Subcutaneous adipose tissue (tissue), 4 donors: ENCODE data around the gene PPIF. TPM values are rescaled to one million over a fixed set of nuclear protein-coding genes. Genes with fewer than 3 reads are reported as not detected.

Experiments
- total RNA-seq, 4 donors: library from RNA; depleted of rRNA; stranded (reverse); fragments of >200 nt; gene quantifications; one replicate each; pipeline ENCODE4 v1.1.0, GENCODE V29; 2016
- TF ChIP-seq, protein P1 (sequence below): fragments of 450-650 bp; IDR thresholded peaks from one replicate; pipeline ENCODE4 v1.5.1; 2016; ENCODE audit warnings: low read depth, mild to moderate bottlenecking, control low read depth, antibody characterized with exemption, moderate library complexity

The PPIF gene
- total RNA-seq, 4 donors from 2014 or later: 13.0 to 55.2 (median 29.8) TPM

- TF ChIP-seq, protein P1, sequence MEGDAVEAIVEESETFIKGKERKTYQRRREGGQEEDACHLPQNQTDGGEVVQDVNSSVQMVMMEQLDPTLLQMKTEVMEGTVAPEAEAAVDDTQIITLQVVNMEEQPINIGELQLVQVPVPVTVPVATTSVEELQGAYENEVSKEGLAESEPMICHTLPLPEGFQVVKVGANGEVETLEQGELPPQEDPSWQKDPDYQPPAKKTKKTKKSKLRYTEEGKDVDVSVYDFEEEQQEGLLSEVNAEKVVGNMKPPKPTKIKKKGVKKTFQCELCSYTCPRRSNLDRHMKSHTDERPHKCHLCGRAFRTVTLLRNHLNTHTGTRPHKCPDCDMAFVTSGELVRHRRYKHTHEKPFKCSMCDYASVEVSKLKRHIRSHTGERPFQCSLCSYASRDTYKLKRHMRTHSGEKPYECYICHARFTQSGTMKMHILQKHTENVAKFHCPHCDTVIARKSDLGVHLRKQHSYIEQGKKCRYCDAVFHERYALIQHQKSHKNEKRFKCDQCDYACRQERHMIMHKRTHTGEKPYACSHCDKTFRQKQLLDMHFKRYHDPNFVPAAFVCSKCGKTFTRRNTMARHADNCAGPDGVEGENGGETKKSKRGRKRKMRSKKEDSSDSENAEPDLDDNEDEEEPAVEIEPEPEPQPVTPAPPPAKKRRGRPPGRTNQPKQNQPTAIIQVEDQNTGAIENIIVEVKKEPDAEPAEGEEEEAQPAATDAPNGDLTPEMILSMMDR: no peak
Observed at GRCh38 chr10:79402951-79403350, 55.7 kb downstream of the PPIF start.

GRCh38 chr10:79403441-79404230, 56.4 kb downstream of the PPIF start:
- TF ChIP-seq, protein P1: no peak

DNA sequence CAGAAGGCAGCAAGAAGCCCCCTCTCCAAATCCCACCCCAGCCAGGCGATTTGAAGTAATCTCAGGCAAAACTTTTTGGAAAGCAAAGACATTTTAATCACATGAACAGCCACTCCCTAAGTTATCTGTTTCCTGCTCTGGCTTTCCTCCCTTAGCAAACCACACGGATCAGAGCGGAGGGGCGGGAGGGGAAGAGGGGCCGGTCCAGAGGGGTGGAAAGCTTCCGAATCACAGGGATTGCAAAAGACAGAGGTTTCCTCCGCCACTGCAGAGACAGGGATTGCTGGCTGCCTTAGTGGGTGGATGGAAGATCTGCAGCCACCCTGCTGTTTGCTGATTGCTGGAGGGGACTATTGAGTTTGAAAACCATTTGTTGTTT, 57.0 kb downstream of the PPIF start:
- TF ChIP-seq, protein P1: no peak

DNA sequence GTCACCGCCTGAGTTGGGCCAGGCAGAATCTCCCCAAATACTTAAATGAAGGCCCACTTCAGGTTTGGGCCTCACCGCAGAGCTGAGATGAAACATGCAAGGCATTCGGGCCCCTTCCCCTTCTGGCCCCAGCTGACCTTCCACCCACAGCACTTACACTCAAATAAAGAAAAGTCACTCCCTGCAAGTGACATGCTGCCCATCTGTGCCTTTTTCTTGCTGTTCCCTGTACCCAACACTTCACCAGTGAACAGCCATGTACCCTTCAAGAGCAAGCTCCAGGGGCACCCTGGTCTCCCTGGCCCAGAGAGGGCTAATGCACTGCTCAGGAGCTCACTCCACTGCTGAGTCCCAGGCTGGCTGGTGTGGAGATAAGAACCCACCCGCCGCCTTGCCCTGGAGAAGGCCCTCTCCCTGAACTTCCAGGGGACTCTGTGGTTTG, 57.4 kb downstream of the PPIF start:
- TF ChIP-seq, protein P1: no peak

Other genes starting within 250 kb of the PPIF start
- 10 to 100 TPM; 37.6 to 75.7 (median 48.7) TPM for gene ZCCHC24, start 98.2 kb downstream of the PPIF start, total RNA-seq
- under 1 TPM in 2 of 4 donors, not detected in 2; 0.17 to 0.19 TPM for gene EIF5AL1, start 165.1 kb downstream of the PPIF start, total RNA-seq
- gene SFTPA2, start 212.9 kb downstream of the PPIF start, total RNA-seq: not detected